ENCODE data around the gene BCAS3. TPM values are rescaled to one million over a fixed set of nuclear protein-coding genes. Genes with fewer than 3 reads are reported as not detected.

Gene BCAS3
- total and polyA plus RNA-seq, 10 donors = 3.7 to 56.0 (median 42.3) TPM

- no peak overlapping the region for H3K4me3 ChIP-seq
- no peaks in the 10 kb centered on the region for H3K36me3 ChIP-seq
- H3K27ac ChIP-seq = no peak overlapping the region
- 76 to 98% (median 81%) methylated on average over 6 of the region's 6 CpGs for WGBS, 5 donors
- intact Hi-C loops (cut with DNase I; ENCODE audit: low total_unique reads) = no loop called here
- TF ChIP-seq CTCF (IDR thresholded peaks at IDR 0.05 in 8 of 11, conservative IDR thresholded peaks at IDR 0.05 in 3 of 11) (no peak), POLR2A (IDR thresholded peaks at IDR 0.05) (no peak), POLR2AphosphoS5 (IDR thresholded peaks at IDR 0.05) (no peak)
- no peak for DNase-seq
- H3K4me1 ChIP-seq = no peaks in the 10 kb centered on the region
- no peaks in the 10 kb centered on the region for H3K27me3 ChIP-seq (replicated peaks in 1 of 7)
- H3K9me3 ChIP-seq = no peaks in the 10 kb centered on the region
Observed at GRCh38 chr17:61343576-61343975, 665.9 kb downstream of the BCAS3 start.

GRCh38 chr17:61345061-61345460 lies 667.4 kb downstream of the BCAS3 start:
- Histone ChIP-seq H3K9me3 (no peaks in the 10 kb centered on the region), H3K27me3 (replicated peaks in 1 of 7) (no peaks in the 10 kb centered on the region), H3K27ac (peak overlapping the region in 5 of 8 donors; percentile 41 to 54 (median 48)), H3K36me3 (no peaks in the 10 kb centered on the region), H3K4me3 (no peak overlapping the region), H3K4me1 (no peaks in the 10 kb centered on the region)
- 78 to 93% (median 87%) methylated on average over 6 of the region's 6 CpGs for WGBS, 5 donors
- TF ChIP-seq POLR2A (IDR thresholded peaks at IDR 0.05) (no peak), POLR2AphosphoS5 (IDR thresholded peaks at IDR 0.05) (no peak), CTCF (IDR thresholded peaks at IDR 0.05 in 8 of 11, conservative IDR thresholded peaks at IDR 0.05 in 3 of 11) (no peak)
- intact Hi-C loops (cut with DNase I; ENCODE audit: low total_unique reads) = no loop called here
- no peak for DNase-seq

GRCh38 chr17:61345825-61346666 lies 668.4 kb downstream of the BCAS3 start:
- no peak for DNase-seq
- no peak for TF ChIP-seq POLR2A (IDR thresholded peaks at IDR 0.05)
- no peak for TF ChIP-seq CTCF (IDR thresholded peaks at IDR 0.05 in 8 of 11, conservative IDR thresholded peaks at IDR 0.05 in 3 of 11)
- no peak for TF ChIP-seq POLR2AphosphoS5 (IDR thresholded peaks at IDR 0.05)
- Histone ChIP-seq H3K36me3 (no peaks in the 10 kb centered on the region), H3K4me3 (no peak overlapping the region), H3K27ac (peak overlapping the region in 4 of 8 donors; percentile 41 to 54 (median 51)), H3K9me3 (no peaks in the 10 kb centered on the region), H3K27me3 (replicated peaks in 1 of 7) (no peaks in the 10 kb centered on the region), H3K4me1 (no peaks in the 10 kb centered on the region)
- intact Hi-C loops (cut with DNase I; ENCODE audit: low total_unique reads) = no loop called here
- 81 to 88% (median 85%) methylated on average over 7 of the region's 7 CpGs for WGBS, 5 donors

- no peaks in the 10 kb centered on the region for H3K36me3 ChIP-seq
- H3K27me3 ChIP-seq (replicated peaks in 1 of 7) = no peaks in the 10 kb centered on the region
- peak; percentile 10 for DNase-seq
- H3K9me3 ChIP-seq = no peaks in the 10 kb centered on the region
- intact Hi-C loops (cut with DNase I; ENCODE audit: low total_unique reads) = no loop called here
- no peak overlapping the region for H3K4me3 ChIP-seq
- peak in 1 of 11 experiments; percentile 19 for TF ChIP-seq CTCF (IDR thresholded peaks at IDR 0.05 in 8 of 11, conservative IDR thresholded peaks at IDR 0.05 in 3 of 11)
- no peak for TF ChIP-seq POLR2A (IDR thresholded peaks at IDR 0.05)
- H3K4me1 ChIP-seq = peaks cover 0 to 10% (median 0%) of the 10 kb centered on the region in 6 donors
- WGBS, 5 donors = 80 to 96% (median 87%) methylated on average over 3 of the region's 3 CpGs
- H3K27ac ChIP-seq = no peak overlapping the region
Observed at GRCh38 chr17:61349350-61349749, 671.7 kb downstream of the BCAS3 start.

Data from spleen (tissue), 11 donors.